NB4 (cell line): Measurements from ENCODE around the gene CFAP74.

Source experiments
- POLR2A ChIP-seq: IDR thresholded peaks from 2 replicates; pipeline ENCODE4 v1.6.1; 2011; ENCODE audit warnings: mild to moderate bottlenecking; ENCODE audit not compliant: insufficient read length; ENCODE audit errors: extremely low read depth
- TF ChIP-seq, protein P1 (sequence below): IDR thresholded peaks from one replicate; pipeline ENCODE4 v1.5.1; 2012; ENCODE audit warnings: low read depth, low read length

DNA sequence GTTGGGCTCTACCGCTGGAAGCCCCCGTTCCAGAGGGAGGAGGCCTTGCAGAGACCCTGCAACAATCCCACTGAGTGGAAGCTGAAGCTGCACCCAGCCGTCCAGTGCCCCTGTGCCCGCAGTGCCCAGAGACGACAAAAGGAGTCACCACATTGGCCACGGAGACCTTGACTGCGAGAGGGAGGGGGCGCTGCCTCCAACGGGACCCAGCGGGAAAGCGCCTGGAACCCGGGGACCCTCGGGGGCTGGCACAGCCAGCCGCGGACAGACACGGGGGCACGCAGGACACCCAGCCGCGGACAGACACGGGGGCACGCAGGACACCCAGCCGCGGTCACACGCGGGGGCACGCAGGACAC, 22.5 kb downstream of the CFAP74 start:
- TF ChIP-seq, protein P1, sequence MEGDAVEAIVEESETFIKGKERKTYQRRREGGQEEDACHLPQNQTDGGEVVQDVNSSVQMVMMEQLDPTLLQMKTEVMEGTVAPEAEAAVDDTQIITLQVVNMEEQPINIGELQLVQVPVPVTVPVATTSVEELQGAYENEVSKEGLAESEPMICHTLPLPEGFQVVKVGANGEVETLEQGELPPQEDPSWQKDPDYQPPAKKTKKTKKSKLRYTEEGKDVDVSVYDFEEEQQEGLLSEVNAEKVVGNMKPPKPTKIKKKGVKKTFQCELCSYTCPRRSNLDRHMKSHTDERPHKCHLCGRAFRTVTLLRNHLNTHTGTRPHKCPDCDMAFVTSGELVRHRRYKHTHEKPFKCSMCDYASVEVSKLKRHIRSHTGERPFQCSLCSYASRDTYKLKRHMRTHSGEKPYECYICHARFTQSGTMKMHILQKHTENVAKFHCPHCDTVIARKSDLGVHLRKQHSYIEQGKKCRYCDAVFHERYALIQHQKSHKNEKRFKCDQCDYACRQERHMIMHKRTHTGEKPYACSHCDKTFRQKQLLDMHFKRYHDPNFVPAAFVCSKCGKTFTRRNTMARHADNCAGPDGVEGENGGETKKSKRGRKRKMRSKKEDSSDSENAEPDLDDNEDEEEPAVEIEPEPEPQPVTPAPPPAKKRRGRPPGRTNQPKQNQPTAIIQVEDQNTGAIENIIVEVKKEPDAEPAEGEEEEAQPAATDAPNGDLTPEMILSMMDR, result no peak
- no peak for TF ChIP-seq POLR2A
